Thoracic aorta (tissue), 2 donors: ENCODE measurements around the gene STT3B. TPM values are rescaled to one million over a fixed set of nuclear protein-coding genes. Genes with fewer than 3 reads are reported as not detected.

Experiments
- ATAC-seq: fragments of 150-250 bp; one replicate; pipeline ENCODE4 v1.8.0; 2017; ENCODE audit warnings: low read depth; ENCODE audit not compliant: insufficient number of reproducible peaks, low FRiP score
- DNase-seq: peaks from one replicate; pipeline ENCODE4 v3.0.0-alpha.2; 2020; ENCODE audit warnings: low spot score
- H3K27ac ChIP-seq, 2 donors: fragments of 200-600 bp; sonication (generic); 1 replicate in 1 of 2; 2 replicates in 1 of 2; pipeline ENCODE4 v1.5.1; 2016; ENCODE audit warnings: mild to moderate bottlenecking in 2 of 2, moderate library complexity in 2 of 2
- H3K27me3 ChIP-seq: fragments of 200-600 bp; sonication (generic); replicated peaks from 2 replicates; pipeline ENCODE4 v1.6.0; 2016; ENCODE audit warnings: mild to moderate bottlenecking; ENCODE audit not compliant: insufficient read depth
- H3K36me3 ChIP-seq: fragments of 200-600 bp; sonication (generic); one replicate; pipeline ENCODE4 v1.5.1; 2016
- H3K4me1 ChIP-seq, 2 donors: fragments of 200-600 bp; sonication (generic); 1 replicate in 1 of 2; 2 replicates in 1 of 2; pipeline versions ENCODE4 v1.5.1 to v1.6.0; 2016; ENCODE audit warnings: low read depth in 2 of 2, mild to moderate bottlenecking in 1 of 2; ENCODE audit not compliant: control insufficient read depth in 1 of 2
- H3K4me3 ChIP-seq: fragments of 200-600 bp; sonication (generic); 2 replicates; pipeline ENCODE4 v1.5.1; 2016; ENCODE audit warnings: mild to moderate bottlenecking
- H3K9me3 ChIP-seq: fragments of 200-600 bp; sonication (generic); 2 replicates; pipeline ENCODE4 v1.5.1; 2016
- total RNA-seq, 2 donors: library from RNA; depleted of rRNA; stranded (reverse); fragments of >200 nt; gene quantifications; one replicate each; pipeline versions ENCODE4 v1.1.0 to v1.2.3, GENCODE V29; 2016
- TF ChIP-seq, protein P1 (sequence below): fragments of 200-600 bp; sonication (generic); IDR thresholded peaks from one replicate; pipeline ENCODE4 v1.5.1; 2019; ENCODE audit warnings: antibody characterized with exemption

Gene STT3B
- total RNA-seq, 2 donors from 2014 or later: 99.0 to 126 TPM

DNA sequence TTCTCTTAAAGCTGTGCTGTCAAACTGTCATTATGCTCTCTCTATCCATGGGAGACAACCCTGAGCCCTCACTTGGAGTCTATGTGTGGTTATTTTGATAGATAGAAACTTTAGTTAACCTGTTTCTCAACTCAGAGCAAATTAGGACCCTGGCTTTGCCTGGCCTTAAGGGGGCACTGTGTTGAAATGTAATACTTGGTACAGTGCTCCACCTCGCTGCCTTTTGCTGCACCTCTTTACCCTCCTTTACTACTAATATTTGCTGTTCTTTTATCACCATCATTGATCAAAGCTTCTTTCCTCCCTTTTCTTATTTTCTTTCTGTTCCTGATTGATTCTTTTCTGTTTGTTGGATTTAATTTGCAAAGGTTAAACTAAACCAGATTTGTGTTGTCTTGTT is 34.3 kb downstream of the STT3B start:
- no peak overlapping the region for H3K4me3 ChIP-seq
- TF ChIP-seq, protein P1, sequence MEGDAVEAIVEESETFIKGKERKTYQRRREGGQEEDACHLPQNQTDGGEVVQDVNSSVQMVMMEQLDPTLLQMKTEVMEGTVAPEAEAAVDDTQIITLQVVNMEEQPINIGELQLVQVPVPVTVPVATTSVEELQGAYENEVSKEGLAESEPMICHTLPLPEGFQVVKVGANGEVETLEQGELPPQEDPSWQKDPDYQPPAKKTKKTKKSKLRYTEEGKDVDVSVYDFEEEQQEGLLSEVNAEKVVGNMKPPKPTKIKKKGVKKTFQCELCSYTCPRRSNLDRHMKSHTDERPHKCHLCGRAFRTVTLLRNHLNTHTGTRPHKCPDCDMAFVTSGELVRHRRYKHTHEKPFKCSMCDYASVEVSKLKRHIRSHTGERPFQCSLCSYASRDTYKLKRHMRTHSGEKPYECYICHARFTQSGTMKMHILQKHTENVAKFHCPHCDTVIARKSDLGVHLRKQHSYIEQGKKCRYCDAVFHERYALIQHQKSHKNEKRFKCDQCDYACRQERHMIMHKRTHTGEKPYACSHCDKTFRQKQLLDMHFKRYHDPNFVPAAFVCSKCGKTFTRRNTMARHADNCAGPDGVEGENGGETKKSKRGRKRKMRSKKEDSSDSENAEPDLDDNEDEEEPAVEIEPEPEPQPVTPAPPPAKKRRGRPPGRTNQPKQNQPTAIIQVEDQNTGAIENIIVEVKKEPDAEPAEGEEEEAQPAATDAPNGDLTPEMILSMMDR: no peak
- H3K27me3 ChIP-seq: no peaks in the 10 kb centered on the region
- DNase-seq: no peak
- no peak overlapping the region for H3K27ac ChIP-seq
- ATAC-seq: no peak
- H3K4me1 ChIP-seq: peaks cover 21 to 29% of the 10 kb centered on the region in 2 donors
- no peaks in the 10 kb centered on the region for H3K36me3 ChIP-seq
- H3K9me3 ChIP-seq: no peaks in the 10 kb centered on the region

DNA sequence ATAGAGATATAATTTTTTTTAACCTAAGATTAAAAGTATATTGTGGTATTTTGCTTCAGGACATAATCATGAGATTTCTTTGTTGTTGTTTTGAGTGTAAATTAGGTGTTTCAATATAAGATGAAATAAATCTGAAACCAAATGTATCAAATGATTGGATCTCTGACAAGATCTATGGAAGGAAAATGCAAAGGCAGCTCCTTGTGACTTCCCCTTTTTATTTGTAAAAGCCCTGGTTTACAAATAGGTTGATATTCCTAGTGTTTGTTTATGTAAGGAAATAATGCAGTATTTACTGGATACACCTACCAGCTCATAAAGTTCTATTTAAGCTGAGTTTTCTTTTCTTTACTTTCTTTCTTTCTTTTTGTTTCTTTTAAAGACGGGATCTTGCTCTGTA is 35.9 kb downstream of the STT3B start:
- Histone ChIP-seq H3K27ac (no peak overlapping the region), H3K4me3 (no peak overlapping the region), H3K27me3 (no peaks in the 10 kb centered on the region), H3K4me1 (peaks cover 21 to 36% of the 10 kb centered on the region in 2 donors), H3K36me3 (no peaks in the 10 kb centered on the region), H3K9me3 (no peaks in the 10 kb centered on the region)
- ATAC-seq (no peak), DNase-seq (no peak)
- TF ChIP-seq, protein P1: no peak

DNA sequence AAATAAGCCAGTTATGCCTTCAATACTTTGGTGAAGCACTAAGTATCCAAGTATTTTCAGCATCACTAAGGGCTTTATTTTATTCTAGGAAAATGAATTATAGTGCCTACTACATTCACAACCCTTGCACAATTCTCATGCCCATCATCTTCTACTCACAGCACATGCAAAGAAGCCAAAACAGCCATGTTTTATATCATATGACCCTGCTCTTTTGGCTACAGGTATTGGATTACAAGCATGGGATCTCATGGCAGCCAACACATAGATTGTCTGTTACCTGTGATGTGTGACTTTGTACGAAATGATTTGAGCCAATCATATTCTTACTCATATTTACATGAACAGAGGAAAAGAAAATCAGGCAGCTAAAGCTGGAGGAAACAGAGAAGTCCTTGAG is 38.6 kb downstream of the STT3B start:
- H3K36me3 ChIP-seq: no peaks in the 10 kb centered on the region
- peaks cover 6 to 36% of the 10 kb centered on the region in 2 donors for H3K4me1 ChIP-seq
- TF ChIP-seq, protein P1: no peak
- no peaks in the 10 kb centered on the region for H3K27me3 ChIP-seq
- DNase-seq (no peak), ATAC-seq (no peak)
- H3K9me3 ChIP-seq: no peaks in the 10 kb centered on the region
- H3K27ac ChIP-seq: no peak overlapping the region
- no peak overlapping the region for H3K4me3 ChIP-seq

DNA sequence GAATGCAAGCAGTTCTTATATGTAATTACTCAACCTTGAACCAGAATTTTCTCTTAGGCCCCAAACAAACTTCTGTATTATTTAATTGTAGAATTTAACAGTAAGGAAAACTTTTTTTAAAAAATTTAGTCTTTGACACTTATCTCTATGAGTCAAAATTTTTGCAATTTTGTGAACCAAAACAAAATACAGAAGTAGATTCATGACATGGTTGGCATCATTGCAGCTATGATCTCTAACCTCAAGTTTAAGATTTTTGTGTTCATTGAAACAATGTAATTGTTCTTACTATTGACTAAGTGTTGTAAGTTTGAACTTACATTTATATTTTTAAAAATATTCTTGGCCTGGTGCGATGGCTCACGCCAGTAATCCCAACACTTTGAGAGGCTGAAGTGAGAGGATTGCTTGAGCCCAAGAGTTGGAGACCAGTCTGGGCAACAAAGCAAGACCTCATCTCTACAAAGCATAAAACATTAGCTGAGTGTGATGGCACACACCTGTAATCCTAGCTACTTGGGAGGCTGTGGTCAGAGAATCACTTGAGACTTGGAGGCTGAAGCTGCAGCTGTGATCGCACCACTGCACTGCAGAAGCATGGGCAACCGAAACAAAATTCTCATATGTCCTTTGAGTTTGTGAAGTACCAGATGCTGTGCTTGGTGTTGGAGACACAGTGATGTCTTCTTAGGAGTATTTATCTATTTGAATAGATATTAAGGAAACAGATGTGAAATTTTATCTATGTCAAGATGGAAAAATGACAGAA is 39.7 kb downstream of the STT3B start:
- DNase-seq (no peak), ATAC-seq (no peak)
- TF ChIP-seq, protein P1: no peak
- Histone ChIP-seq H3K9me3 (no peaks in the 10 kb centered on the region), H3K36me3 (no peaks in the 10 kb centered on the region), H3K4me3 (no peak overlapping the region), H3K27me3 (no peaks in the 10 kb centered on the region), H3K4me1 (peaks cover 6 to 34% of the 10 kb centered on the region in 2 donors), H3K27ac (no peak overlapping the region)

- ATAC-seq (no peak), DNase-seq (no peak)
- Histone ChIP-seq H3K9me3 (no peaks in the 10 kb centered on the region), H3K27me3 (no peaks in the 10 kb centered on the region), H3K4me3 (no peak overlapping the region), H3K4me1 (peaks cover 6 to 36% of the 10 kb centered on the region in 2 donors), H3K36me3 (no peaks in the 10 kb centered on the region), H3K27ac (no peak overlapping the region)
- TF ChIP-seq, protein P1: no peak
These were observed 40.5 kb downstream of the STT3B start for GRCh38 chr3:31573036-31573779.
